GM11168 (cell line): Measurements from ENCODE around the gene HNF4A.

ENCODE experiments used
- in situ Hi-C: fragments of 300-500 bp; cut with MboI; formaldehyde crosslinking; loops from one replicate; pipeline ENCODE4 v1.12.0; 2022; ENCODE audit warnings: low sequenced_read_pairs; ENCODE audit not compliant: unreplicated experiment

The HNF4A gene

GRCh38 chr20:44389871-44390270 lies 34.4 kb downstream of the HNF4A start:
- in situ Hi-C loops, result loop anchor here (5.0 to 10.0 kb wide), 2 partner anchors 67 to 215 kb away; no protein-coding TSS in a partner anchor

- in situ Hi-C loops, result loop anchor here (5.0 kb wide), 1 partner anchor 67 kb away; no protein-coding TSS in a partner anchor
Observed at GRCh38 chr20:44390280-44390679, 34.8 kb downstream of the HNF4A start.

- in situ Hi-C loops, result loop anchor here (5.0 kb wide), 1 partner anchor 65 kb away; no protein-coding TSS in a partner anchor
Observed at GRCh38 chr20:44392088-44392775, 36.7 kb downstream of the HNF4A start.

GRCh38 chr20:44392776-44393607 lies 37.5 kb downstream of the HNF4A start:
- in situ Hi-C loops, result loop anchor here (5.0 kb wide), 1 partner anchor 64 kb away; no protein-coding TSS in a partner anchor

GRCh38 chr20:44393608-44394451 lies 38.3 kb downstream of the HNF4A start:
- in situ Hi-C loops, result loop anchor here (5.0 kb wide), 1 partner anchor 63 kb away; no protein-coding TSS in a partner anchor

GRCh38 chr20:44394452-44394701 lies 38.9 kb downstream of the HNF4A start:
- in situ Hi-C loops, result loop anchor here (5.0 kb wide), 1 partner anchor 63 kb away; no protein-coding TSS in a partner anchor

GRCh38 chr20:44394702-44395460 lies 39.4 kb downstream of the HNF4A start:
- in situ Hi-C loops, result loop anchor here (5.0 kb wide), 1 partner anchor 62 kb away; no protein-coding TSS in a partner anchor

- in situ Hi-C loops, result no loop called here
Observed at GRCh38 chr20:44395461-44396340, 40.2 kb downstream of the HNF4A start.

- in situ Hi-C loops, result no loop called here
Observed at GRCh38 chr20:44396369-44397130, 41.1 kb downstream of the HNF4A start.

- in situ Hi-C loops, result no loop called here
Observed at GRCh38 chr20:44398335-44398734, 42.8 kb downstream of the HNF4A start.

- in situ Hi-C loops, result no loop called here
Observed at GRCh38 chr20:44399446-44399845, 43.9 kb downstream of the HNF4A start.

- in situ Hi-C loops, result no loop called here
Observed at GRCh38 chr20:44400671-44400969, 45.1 kb downstream of the HNF4A start.

- in situ Hi-C loops, result no loop called here
Observed at GRCh38 chr20:44400970-44401769, 45.7 kb downstream of the HNF4A start.

GRCh38 chr20:44401770-44402390 lies 46.4 kb downstream of the HNF4A start:
- in situ Hi-C loops, result no loop called here

GRCh38 chr20:44402391-44403193 lies 47.1 kb downstream of the HNF4A start:
- in situ Hi-C loops, result no loop called here
